ENCODE data around the gene ALOX15.

GRCh38 chr17:4587195-4587594, 54.3 kb downstream of the ALOX15 start:
- TF ChIP-seq EZH2 (IDR thresholded peaks at IDR 0.05) = no peak
- no peak for TF ChIP-seq POLR2AphosphoS5 (IDR thresholded peaks at IDR 0.05; ENCODE audit: borderline replicate concordance, low read depth, low read length)

All from SK-N-MC (cell line).